VCaP (cell line): ENCODE data around the gene TMEM255A.

Source experiments
- H3K27ac ChIP-seq: fragments of 450-650 bp; 2 replicates; pipeline ENCODE4 v1.5.1; 2017
- CTCF ChIP-seq: fragments of 450-650 bp; conservative IDR thresholded peaks from 2 replicates; pipeline ENCODE4 v1.5.1; 2017; ENCODE audit warnings: mild to moderate bottlenecking, moderate library complexity

Gene TMEM255A

GRCh38 chrX:120335289-120335688, 24.0 kb upstream of the TMEM255A start:
- TF ChIP-seq CTCF = no peak
- no peak overlapping the region for H3K27ac ChIP-seq

GRCh38 chrX:120334603-120335002, 23.3 kb upstream of the TMEM255A start:
- TF ChIP-seq CTCF = no peak
- H3K27ac ChIP-seq = no peak overlapping the region

GRCh38 chrX:120334151-120334550, 22.9 kb upstream of the TMEM255A start:
- TF ChIP-seq CTCF = no peak
- no peak overlapping the region for H3K27ac ChIP-seq

GRCh38 chrX:120332394-120332793, 21.1 kb upstream of the TMEM255A start:
- no peak for TF ChIP-seq CTCF
- H3K27ac ChIP-seq = no peak overlapping the region

GRCh38 chrX:120331116-120331515, 19.9 kb upstream of the TMEM255A start:
- no peak overlapping the region for H3K27ac ChIP-seq
- TF ChIP-seq CTCF = no peak

- no peak overlapping the region for H3K27ac ChIP-seq
- TF ChIP-seq CTCF = no peak
Observed at GRCh38 chrX:120321520-120322281, 10.4 kb upstream of the TMEM255A start.

GRCh38 chrX:120318411-120318810, 7.2 kb upstream of the TMEM255A start:
- H3K27ac ChIP-seq = no peak overlapping the region
- TF ChIP-seq CTCF = no peak
